GM23248 (cell line): ENCODE measurements around the gene OTOP3.

Experiments used
- EZH2 ChIP-seq: fragments of 200-600 bp; sonication (generic); IDR thresholded peaks from 2 replicates; pipeline ENCODE4 v1.6.1; 2018; ENCODE audit warnings: antibody characterized with exemption, mild to moderate bottlenecking; ENCODE audit not compliant: insufficient read depth, poor library complexity, severe bottlenecking
- EZH2phosphoT487 ChIP-seq: fragments of 200-600 bp; sonication (generic); IDR thresholded peaks from 2 replicates; pipeline ENCODE4 v1.6.1; 2018; ENCODE audit warnings: antibody characterized with exemption, moderate library complexity, mild to moderate bottlenecking, low read depth; ENCODE audit not compliant: insufficient read depth

GRCh38 chr17:74901353-74902135, 34.2 kb upstream of the OTOP3 start:
- TF ChIP-seq EZH2phosphoT487 (no peak), EZH2 (no peak)
